ENCODE measurements around the gene INTS11.
"Not testable (repeated sequence)": the region's sequence is repeated elsewhere in the genome, so short reads cannot be mapped to it uniquely, and the experiment has no call there.

INTS11 gene

GRCh38 chr1:1318777-1319645 lies 5.4 kb downstream of the INTS11 start:
- H3K27ac Mint-ChIP-seq = no peak overlapping the region
- H3K4me1 Mint-ChIP-seq (ENCODE audit: low read depth) = peaks cover 19% of the 10 kb centered on the region
- H3K27me3 Mint-ChIP-seq = no peaks in the 10 kb centered on the region
- no peaks in the 10 kb centered on the region for H3K36me3 Mint-ChIP-seq
- no peak overlapping the region for H3K4me3 Mint-ChIP-seq
- no peaks in the 10 kb centered on the region for H3K9me3 Mint-ChIP-seq (ENCODE audit: low read depth)

GRCh38 chr1:1318131-1318652 lies 6.3 kb downstream of the INTS11 start:
- H3K27ac Mint-ChIP-seq = no peak overlapping the region
- H3K27me3 Mint-ChIP-seq = no peaks in the 10 kb centered on the region
- no peaks in the 10 kb centered on the region for H3K9me3 Mint-ChIP-seq (ENCODE audit: low read depth)
- H3K4me1 Mint-ChIP-seq (ENCODE audit: low read depth) = peaks cover 14% of the 10 kb centered on the region
- H3K4me3 Mint-ChIP-seq = no peak overlapping the region
- no peaks in the 10 kb centered on the region for H3K36me3 Mint-ChIP-seq

- Mint-ChIP-seq H3K27me3 (no peaks in the 10 kb centered on the region), H3K27ac (no peak overlapping the region), H3K4me3 (no peak overlapping the region), H3K36me3 (no peaks in the 10 kb centered on the region), H3K4me1 (ENCODE audit: low read depth) (peaks cover 11% of the 10 kb centered on the region), H3K9me3 (ENCODE audit: low read depth) (no peaks in the 10 kb centered on the region)
These were observed 7.0 kb downstream of the INTS11 start for GRCh38 chr1:1317420-1317819.

DNA sequence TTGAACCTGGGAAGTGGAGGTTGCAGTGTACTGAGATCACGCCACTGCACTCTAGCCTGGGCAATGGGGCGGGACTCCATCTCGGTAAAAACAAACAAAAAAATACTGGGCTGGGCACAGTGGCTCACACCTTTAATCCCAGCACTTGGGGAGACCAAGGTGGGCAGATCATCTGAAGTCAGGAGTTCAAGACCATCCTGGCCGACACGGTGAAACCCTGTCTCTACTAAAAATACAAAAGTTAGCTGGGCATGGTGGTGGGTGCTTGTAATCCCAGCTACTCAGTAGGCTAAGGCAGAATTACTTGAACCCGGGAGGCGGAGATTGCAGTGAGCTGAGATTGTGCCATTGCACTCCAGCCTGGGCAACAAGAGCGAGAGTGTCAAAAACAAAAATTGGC lies 8.3 kb downstream of the INTS11 start:
- H3K9me3 Mint-ChIP-seq (ENCODE audit: low read depth); H3K4me1 Mint-ChIP-seq (ENCODE audit: low read depth); H3K4me3 Mint-ChIP-seq; H3K27ac Mint-ChIP-seq; H3K27me3 Mint-ChIP-seq; H3K36me3 Mint-ChIP-seq: not testable (repeated sequence)

DNA sequence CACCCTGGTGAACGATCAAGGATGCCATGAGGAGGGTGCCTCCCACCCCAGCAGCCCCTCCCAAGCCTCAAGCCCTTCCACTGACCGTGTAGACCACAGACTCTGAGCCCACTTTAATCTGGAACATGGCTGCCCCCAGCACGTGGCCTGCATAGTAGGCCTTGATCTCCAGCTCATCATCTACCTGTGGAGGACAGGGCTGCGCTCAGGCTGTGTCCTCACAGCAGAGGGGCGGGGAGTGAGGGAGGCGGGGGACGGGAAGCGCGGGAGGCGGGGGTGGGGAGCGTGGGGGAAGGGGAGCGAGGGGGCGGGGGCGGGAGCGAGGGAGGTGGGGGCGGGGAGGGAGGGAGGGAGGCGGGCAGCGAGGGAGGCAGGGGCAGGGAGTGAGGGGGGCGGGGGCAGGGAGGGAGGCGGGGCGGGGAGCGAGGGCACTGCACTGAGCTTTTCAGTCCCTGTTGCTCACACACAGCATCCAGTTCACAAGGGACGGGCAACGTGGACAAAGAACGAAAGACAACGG lies 9.0 kb downstream of the INTS11 start:
- H3K27ac Mint-ChIP-seq = no peak overlapping the region
- H3K4me3 Mint-ChIP-seq = no peak overlapping the region
- H3K9me3 Mint-ChIP-seq (ENCODE audit: low read depth) = no peaks in the 10 kb centered on the region

DNA sequence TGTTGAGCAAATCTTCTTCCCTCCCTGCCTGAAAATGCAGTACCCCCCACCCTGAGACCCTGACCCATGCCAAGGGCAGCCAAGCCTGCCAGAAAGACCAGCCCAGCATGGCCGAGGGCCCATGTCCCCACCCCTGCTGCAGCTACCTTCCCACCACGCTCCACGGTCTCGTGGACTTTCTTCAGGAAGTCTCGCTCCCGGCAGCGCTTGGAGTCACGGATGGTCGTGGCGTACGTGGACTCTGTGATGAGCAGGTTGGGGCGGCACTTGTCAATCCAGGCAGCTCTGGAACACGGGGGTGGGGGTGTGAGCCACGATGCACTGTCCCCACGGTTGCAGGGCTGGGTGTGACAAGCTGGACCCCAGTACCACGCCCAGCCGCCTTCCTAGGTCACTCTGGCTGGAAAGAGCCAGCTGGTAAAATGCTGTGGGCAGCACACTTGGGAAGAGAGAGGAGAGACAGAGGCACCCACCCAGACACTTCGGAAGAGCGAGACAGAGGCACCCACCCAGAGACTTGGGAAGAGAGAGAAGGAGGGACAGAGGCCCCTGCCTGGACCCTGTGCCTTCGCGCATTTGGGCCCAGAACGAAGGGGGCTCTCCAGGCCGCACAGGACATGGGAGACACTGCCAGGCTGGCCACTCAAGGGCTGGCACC lies 9.7 kb downstream of the INTS11 start:
- Mint-ChIP-seq H3K9me3 (ENCODE audit: low read depth) (no peaks in the 10 kb centered on the region), H3K4me3 (no peak overlapping the region), H3K27me3 (no peaks in the 10 kb centered on the region), H3K36me3 (no peaks in the 10 kb centered on the region), H3K4me1 (ENCODE audit: low read depth) (peaks cover 2% of the 10 kb centered on the region), H3K27ac (no peak overlapping the region)

More for the DNA sequence above, 9.0 kb downstream of the INTS11 start:
- Mint-ChIP-seq H3K27me3 (no peaks in the 10 kb centered on the region), H3K4me1 (ENCODE audit: low read depth) (peaks cover 4% of the 10 kb centered on the region), H3K36me3 (no peaks in the 10 kb centered on the region)

DNA sequence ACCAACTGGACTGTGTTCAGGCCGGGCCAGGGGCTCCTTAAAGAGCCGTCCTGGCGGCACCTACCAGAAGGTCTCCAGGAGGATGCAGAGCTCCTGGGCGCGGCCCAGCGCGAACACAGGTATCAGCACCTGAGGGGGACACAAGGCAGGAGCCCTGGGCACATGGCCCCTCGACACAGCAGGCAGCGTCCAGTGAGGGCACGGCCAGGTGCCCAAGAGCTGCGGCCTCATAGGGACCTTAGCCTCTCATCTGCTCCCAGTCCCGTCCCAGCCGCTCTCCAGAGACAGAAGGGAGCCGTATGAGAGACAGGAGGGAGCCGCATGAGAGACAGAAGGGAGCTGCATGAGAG lies 10.2 kb downstream of the INTS11 start:
- Mint-ChIP-seq H3K9me3 (ENCODE audit: low read depth) (no peaks in the 10 kb centered on the region), H3K4me1 (ENCODE audit: low read depth) (peaks cover 2% of the 10 kb centered on the region), H3K27ac (no peak overlapping the region), H3K4me3 (no peak overlapping the region), H3K27me3 (no peaks in the 10 kb centered on the region), H3K36me3 (no peaks in the 10 kb centered on the region)

- Mint-ChIP-seq H3K4me3 (no peak overlapping the region), H3K36me3 (no peaks in the 10 kb centered on the region), H3K9me3 (ENCODE audit: low read depth) (no peaks in the 10 kb centered on the region), H3K4me1 (ENCODE audit: low read depth) (peaks cover 2% of the 10 kb centered on the region), H3K27ac (no peak overlapping the region), H3K27me3 (no peaks in the 10 kb centered on the region)
These were observed 10.8 kb downstream of the INTS11 start for GRCh38 chr1:1313500-1314236.

GRCh38 chr1:1312450-1313314 lies 11.8 kb downstream of the INTS11 start:
- Mint-ChIP-seq H3K36me3 (no peaks in the 10 kb centered on the region), H3K9me3 (ENCODE audit: low read depth) (no peaks in the 10 kb centered on the region), H3K27me3 (no peaks in the 10 kb centered on the region), H3K27ac (no peak overlapping the region), H3K4me1 (ENCODE audit: low read depth) (peaks cover 2% of the 10 kb centered on the region), H3K4me3 (no peak overlapping the region)

DNA sequence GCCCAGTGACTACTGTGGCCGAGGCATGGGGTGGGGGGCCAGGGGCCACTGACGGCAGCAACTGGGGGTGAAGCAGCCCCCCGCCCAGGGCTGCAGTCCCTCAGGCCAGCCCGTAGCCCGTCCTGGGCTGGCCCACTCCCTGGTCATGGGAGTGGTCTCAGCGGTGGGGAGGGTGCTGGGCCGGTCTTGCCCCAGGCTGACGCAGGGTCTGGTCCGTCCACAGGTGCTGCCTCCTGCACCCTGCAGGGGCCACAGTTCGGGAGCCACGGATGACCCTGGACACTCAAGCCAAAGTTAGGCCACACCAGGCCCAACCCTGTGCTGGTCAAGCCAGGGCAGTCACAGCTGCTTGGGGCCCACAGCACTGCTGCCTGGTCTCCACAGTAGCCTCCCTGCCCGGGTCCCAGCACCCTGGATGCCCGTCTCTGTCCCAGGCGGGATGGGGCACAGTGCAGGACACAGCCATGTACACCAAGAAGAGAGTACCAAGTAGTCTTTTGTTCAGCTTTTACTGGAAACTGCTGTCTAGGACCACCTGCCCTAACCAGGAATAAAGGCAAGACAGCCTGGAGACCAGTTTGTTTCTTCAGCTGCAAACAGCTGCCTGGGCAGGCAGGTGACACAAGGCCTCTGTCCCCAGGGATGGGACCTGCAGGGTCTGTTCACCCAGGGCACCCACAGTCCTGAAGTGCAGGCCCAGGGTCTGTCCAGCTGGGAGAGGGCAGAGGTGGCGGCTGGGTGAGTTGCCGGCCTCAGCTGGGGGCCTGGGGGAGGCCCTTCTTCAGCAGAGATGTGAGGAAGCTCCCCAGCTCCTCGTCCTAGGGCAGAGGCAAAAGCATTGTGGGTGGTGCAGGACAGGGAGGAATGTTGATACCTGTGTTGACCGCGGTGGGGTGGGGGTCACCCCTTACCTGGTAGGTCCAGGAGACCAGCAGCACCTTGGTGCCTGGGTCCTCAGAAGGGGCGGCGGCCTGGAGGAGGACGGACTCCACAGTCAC lies 13.1 kb downstream of the INTS11 start:
- H3K27ac Mint-ChIP-seq = no peak overlapping the region
- H3K27me3 Mint-ChIP-seq = no peaks in the 10 kb centered on the region
- H3K9me3 Mint-ChIP-seq (ENCODE audit: low read depth) = no peaks in the 10 kb centered on the region
- no peak overlapping the region for H3K4me3 Mint-ChIP-seq
- H3K4me1 Mint-ChIP-seq (ENCODE audit: low read depth) = peaks cover 8% of the 10 kb centered on the region
- H3K36me3 Mint-ChIP-seq = no peaks in the 10 kb centered on the region

DNA sequence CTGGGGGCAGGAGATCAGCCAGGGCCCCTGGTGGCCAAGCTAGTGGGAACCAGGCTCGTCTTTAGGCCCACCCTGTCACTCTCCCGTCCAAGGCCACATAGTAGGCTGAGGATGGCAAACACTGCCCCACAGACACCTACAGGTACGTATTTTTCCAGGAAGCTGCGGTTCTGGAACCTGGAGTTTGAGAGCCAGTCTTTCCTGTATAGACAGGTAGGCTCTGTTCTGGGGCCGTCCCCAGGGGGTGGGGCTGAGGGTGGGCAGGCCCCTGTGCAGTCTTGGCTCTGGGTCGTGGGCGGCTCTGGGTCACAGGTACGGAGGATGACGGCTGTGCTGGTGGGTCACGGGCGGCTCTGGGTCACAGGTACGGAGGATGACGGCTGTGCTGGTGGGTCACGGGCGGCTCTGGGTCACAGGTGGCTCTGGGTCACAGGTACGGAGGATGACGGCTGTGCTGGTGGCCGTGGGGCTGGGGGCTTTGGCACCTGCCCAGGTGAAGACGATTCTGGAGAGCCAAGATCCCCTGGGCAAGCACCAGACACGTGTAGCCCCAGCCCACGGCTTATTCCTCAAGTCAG lies 13.9 kb downstream of the INTS11 start:
- Mint-ChIP-seq H3K36me3 (no peaks in the 10 kb centered on the region), H3K4me1 (ENCODE audit: low read depth) (peaks cover 14% of the 10 kb centered on the region), H3K27ac (no peak overlapping the region), H3K27me3 (no peaks in the 10 kb centered on the region), H3K4me3 (peak overlapping the region; percentile 53), H3K9me3 (ENCODE audit: low read depth) (no peaks in the 10 kb centered on the region)

DNA sequence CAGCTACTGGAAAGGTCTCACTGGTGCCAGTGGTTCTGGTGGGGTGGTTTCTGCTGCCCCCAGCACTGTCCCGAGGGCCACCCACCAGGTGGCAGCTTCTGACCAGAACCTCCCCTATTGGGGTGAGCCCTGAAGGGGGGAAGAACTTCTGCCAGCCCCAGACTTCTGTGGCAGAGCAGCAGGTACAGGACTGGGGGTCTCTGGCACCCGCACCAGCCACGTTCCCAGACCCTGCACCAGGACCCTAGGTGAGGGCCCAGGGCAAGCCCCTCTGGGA lies 14.4 kb downstream of the INTS11 start:
- Mint-ChIP-seq H3K4me1 (ENCODE audit: low read depth) (peaks cover 17% of the 10 kb centered on the region), H3K36me3 (no peaks in the 10 kb centered on the region), H3K9me3 (ENCODE audit: low read depth) (no peaks in the 10 kb centered on the region), H3K4me3 (peak overlapping the region; percentile 53), H3K27me3 (no peaks in the 10 kb centered on the region), H3K27ac (no peak overlapping the region)

Data from activated naive CD8-positive, alpha-beta T cell (primary cell).